Measurements from ENCODE around the gene SLC26A5.
"Not testable (repeated sequence)": the region's sequence is repeated elsewhere in the genome, so short reads cannot be mapped to it uniquely, and the experiment has no call there.

Gene SLC26A5

DNA sequence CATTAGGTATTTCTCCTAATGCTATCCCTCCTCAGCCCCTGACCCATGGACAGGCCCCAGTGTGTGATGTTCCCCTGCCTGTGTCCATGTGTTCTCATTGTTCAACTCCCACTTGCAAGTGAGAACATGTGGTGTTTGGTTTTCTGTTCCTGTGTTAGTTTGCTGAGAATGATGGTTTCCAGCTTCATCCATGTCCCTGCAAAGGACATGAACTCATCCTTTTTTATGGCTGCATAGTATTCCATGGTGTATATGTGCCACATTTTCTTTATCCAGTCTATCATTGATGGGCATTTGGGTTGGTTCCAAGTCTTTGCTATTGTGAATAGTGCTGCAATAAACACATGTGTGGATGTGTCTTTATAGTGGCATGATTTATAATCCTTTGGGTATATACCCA is 46.3 kb downstream of the SLC26A5 start:
- H3K4me2 ChIP-seq (ENCODE audit: insufficient read depth, low read length, poor library complexity, severe bottlenecking); H3K79me1 ChIP-seq (ENCODE audit: low read depth, low read length); H2BK5ac ChIP-seq (ENCODE audit: low read length); H3K36me3 ChIP-seq (replicated peaks in 1 of 2; ENCODE audit: control insufficient read depth in 2 of 2, insufficient read depth in 2 of 2, low read length in 2 of 2); H3K9ac ChIP-seq (ENCODE audit: low read depth, low read length, poor library complexity); H3K27ac ChIP-seq (replicated peaks; ENCODE audit: low read length); H4K8ac ChIP-seq (ENCODE audit: low read depth, low read length); H2BK120ac ChIP-seq (ENCODE audit: low read depth, low read length); H2AK5ac ChIP-seq (ENCODE audit: low read depth, low read length); H3K18ac ChIP-seq (ENCODE audit: low read length); H3K9me3 ChIP-seq (replicated peaks in 1 of 2; ENCODE audit: control insufficient read depth in 2 of 2, insufficient read depth in 1 of 2, low read depth in 1 of 2, low read length in 2 of 2); H2BK12ac ChIP-seq (ENCODE audit: low read length); DNase-seq (ENCODE audit: low spot score); H2AFZ ChIP-seq (ENCODE audit: low read length); H3K4ac ChIP-seq (ENCODE audit: low read length); H3K14ac ChIP-seq (ENCODE audit: low read length); H4K91ac ChIP-seq (ENCODE audit: low read depth, low read length, poor library complexity); H2BK15ac ChIP-seq (ENCODE audit: low read length); H3K27me3 ChIP-seq (ENCODE audit: control insufficient read depth in 3 of 3, insufficient read depth in 3 of 3, low read depth in 1 of 3, low read length in 3 of 3); H3K4me1 ChIP-seq (ENCODE audit: control insufficient read depth in 2 of 2, insufficient read depth in 1 of 2, low read depth in 1 of 2, low read length in 2 of 2); H3K4me3 ChIP-seq (ENCODE audit: low read length in 2 of 2); H3K23ac ChIP-seq (ENCODE audit: low read depth, low read length, poor library complexity): not testable (repeated sequence)

DNA sequence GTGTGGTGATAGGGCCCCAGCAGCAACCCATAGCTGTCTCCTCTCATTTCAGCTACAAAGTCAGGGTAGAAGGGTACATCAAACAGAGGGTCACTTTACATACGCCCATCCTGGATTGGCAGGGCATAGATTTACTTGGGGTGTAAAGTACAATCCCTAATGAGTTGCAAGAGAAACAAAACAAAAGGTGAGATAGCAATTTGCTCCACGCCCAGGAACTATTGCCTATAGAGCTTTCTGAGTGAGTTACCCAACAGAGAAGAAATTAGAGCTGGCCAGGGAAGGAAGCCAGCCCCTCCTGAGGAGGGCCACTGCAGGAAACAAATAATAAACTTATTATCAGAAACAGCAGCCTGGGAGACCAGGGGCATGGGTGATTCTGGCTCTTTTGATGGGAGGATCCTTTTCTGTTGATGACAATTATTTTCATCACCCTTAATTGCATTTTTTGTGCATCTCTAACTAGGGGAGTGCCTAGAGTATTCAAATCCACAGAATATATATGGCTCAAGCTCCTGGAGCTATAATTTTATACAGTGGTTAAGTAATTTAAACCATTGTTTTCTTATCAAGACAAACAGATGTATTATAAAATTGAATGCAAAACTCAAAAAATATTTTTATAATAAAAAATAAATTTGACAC is 47.4 kb downstream of the SLC26A5 start:
- Histone ChIP-seq H2BK15ac (ENCODE audit: low read length) (no peak overlapping the region), H3K36me3 (replicated peaks in 1 of 2; ENCODE audit: control insufficient read depth in 2 of 2, insufficient read depth in 2 of 2, low read length in 2 of 2) (no peaks in the 10 kb centered on the region), H3K4me2 (ENCODE audit: insufficient read depth, low read length, poor library complexity, severe bottlenecking) (no peak overlapping the region), H3K9me3 (replicated peaks in 1 of 2; ENCODE audit: control insufficient read depth in 2 of 2, insufficient read depth in 1 of 2, low read depth in 1 of 2, low read length in 2 of 2) (no peaks in the 10 kb centered on the region), H3K9ac (ENCODE audit: low read depth, low read length, poor library complexity) (no peak overlapping the region), H3K27ac (replicated peaks; ENCODE audit: low read length) (no peak overlapping the region), H4K8ac (ENCODE audit: low read depth, low read length) (no peak overlapping the region), H2AK5ac (ENCODE audit: low read depth, low read length) (no peak overlapping the region), H2BK12ac (ENCODE audit: low read length) (no peak overlapping the region), H3K23ac (ENCODE audit: low read depth, low read length, poor library complexity) (no peak overlapping the region), H3K4ac (ENCODE audit: low read length) (no peak overlapping the region), H3K4me1 (ENCODE audit: control insufficient read depth in 2 of 2, insufficient read depth in 1 of 2, low read depth in 1 of 2, low read length in 2 of 2) (no peaks in the 10 kb centered on the region), H2BK5ac (ENCODE audit: low read length) (no peak overlapping the region), H3K4me3 (ENCODE audit: low read length in 2 of 2) (no peak overlapping the region), H3K79me1 (ENCODE audit: low read depth, low read length) (no peaks in the 10 kb centered on the region), H3K27me3 (ENCODE audit: control insufficient read depth in 3 of 3, insufficient read depth in 3 of 3, low read depth in 1 of 3, low read length in 3 of 3) (no peaks in the 10 kb centered on the region), H2AFZ (ENCODE audit: low read length) (no peak overlapping the region), H3K14ac (ENCODE audit: low read length) (no peak overlapping the region), H2BK120ac (ENCODE audit: low read depth, low read length) (no peak overlapping the region), H4K91ac (ENCODE audit: low read depth, low read length, poor library complexity) (no peak overlapping the region), H3K18ac (ENCODE audit: low read length) (no peak overlapping the region)
- no peak for DNase-seq (ENCODE audit: low spot score)
- no CpG with 5 or more reads among the region's 2 CpGs for WGBS, 2 donors (ENCODE audit: extremely low coverage in 2 of 2, insufficient read length in 2 of 2, insufficient replicate concordance in 1 of 2)

DNA sequence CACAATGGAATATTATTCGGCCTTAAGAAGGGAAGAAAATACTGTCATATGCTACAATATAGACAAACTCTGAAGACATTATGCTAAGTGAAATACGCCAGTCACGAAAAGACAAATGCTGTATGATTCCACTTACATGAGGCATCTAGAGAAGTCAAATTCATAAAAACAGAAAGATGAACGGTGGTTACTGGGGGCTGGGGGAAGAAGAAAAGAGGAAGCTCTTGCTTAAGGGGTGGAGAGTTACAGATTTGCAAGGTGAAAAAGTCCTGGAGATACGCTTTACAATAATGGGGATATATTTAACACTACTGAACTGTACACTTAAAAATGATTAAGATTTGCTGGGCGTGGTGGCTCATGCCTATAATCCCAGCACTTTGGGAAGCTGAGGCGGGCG is 49.5 kb downstream of the SLC26A5 start:
- Histone ChIP-seq H3K27ac (replicated peaks; ENCODE audit: low read length) (no peak overlapping the region), H4K91ac (ENCODE audit: low read depth, low read length, poor library complexity) (no peak overlapping the region), H3K79me1 (ENCODE audit: low read depth, low read length) (no peaks in the 10 kb centered on the region), H3K4me2 (ENCODE audit: insufficient read depth, low read length, poor library complexity, severe bottlenecking) (no peak overlapping the region), H3K4me3 (ENCODE audit: low read length in 2 of 2) (no peak overlapping the region), H3K9me3 (replicated peaks in 1 of 2; ENCODE audit: control insufficient read depth in 2 of 2, insufficient read depth in 1 of 2, low read depth in 1 of 2, low read length in 2 of 2) (no peaks in the 10 kb centered on the region), H2AFZ (ENCODE audit: low read length) (no peak overlapping the region), H3K27me3 (ENCODE audit: control insufficient read depth in 3 of 3, insufficient read depth in 3 of 3, low read depth in 1 of 3, low read length in 3 of 3) (no peaks in the 10 kb centered on the region), H2BK5ac (ENCODE audit: low read length) (no peak overlapping the region), H4K8ac (ENCODE audit: low read depth, low read length) (no peak overlapping the region), H3K14ac (ENCODE audit: low read length) (no peak overlapping the region), H3K36me3 (replicated peaks in 1 of 2; ENCODE audit: control insufficient read depth in 2 of 2, insufficient read depth in 2 of 2, low read length in 2 of 2) (no peaks in the 10 kb centered on the region), H3K4me1 (ENCODE audit: control insufficient read depth in 2 of 2, insufficient read depth in 1 of 2, low read depth in 1 of 2, low read length in 2 of 2) (no peaks in the 10 kb centered on the region), H3K9ac (ENCODE audit: low read depth, low read length, poor library complexity) (no peak overlapping the region), H2BK15ac (ENCODE audit: low read length) (no peak overlapping the region), H3K4ac (ENCODE audit: low read length) (no peak overlapping the region), H2BK12ac (ENCODE audit: low read length) (no peak overlapping the region), H3K23ac (ENCODE audit: low read depth, low read length, poor library complexity) (no peak overlapping the region), H3K18ac (ENCODE audit: low read length) (no peak overlapping the region), H2AK5ac (ENCODE audit: low read depth, low read length) (no peak overlapping the region), H2BK120ac (ENCODE audit: low read depth, low read length) (no peak overlapping the region)
- no CpG with 5 or more reads among the region's 8 CpGs for WGBS, 2 donors (ENCODE audit: extremely low coverage in 2 of 2, insufficient read length in 2 of 2, insufficient replicate concordance in 1 of 2)
- DNase-seq (ENCODE audit: low spot score), result no peak

DNA sequence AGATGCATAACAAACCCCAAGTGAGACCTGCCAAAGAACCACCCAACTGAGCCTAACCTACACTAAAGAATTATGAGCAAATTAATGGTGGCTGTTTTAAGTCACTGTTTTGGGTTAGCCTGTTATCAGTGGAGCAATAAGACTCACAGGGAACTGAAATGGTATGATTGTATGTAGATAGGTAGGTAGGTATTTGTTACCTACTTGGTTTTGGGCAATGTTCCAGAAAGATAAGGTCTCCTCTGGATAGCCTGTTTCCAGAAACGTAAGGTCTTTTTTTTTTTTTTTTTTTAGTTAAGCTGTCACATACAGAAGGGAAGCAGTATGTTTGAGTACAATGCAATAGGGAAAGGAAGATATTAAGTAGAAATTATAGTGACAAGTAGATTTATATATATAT is 50.9 kb downstream of the SLC26A5 start:
- no peak for DNase-seq (ENCODE audit: low spot score)
- H2BK5ac ChIP-seq (ENCODE audit: low read length), result no peak overlapping the region
- no peak overlapping the region for H3K27ac ChIP-seq (replicated peaks; ENCODE audit: low read length)
- H2AK5ac ChIP-seq (ENCODE audit: low read depth, low read length), result no peak overlapping the region
- no CpG with 5 or more reads among the region's 1 CpG for WGBS, 2 donors (ENCODE audit: extremely low coverage in 2 of 2, insufficient read length in 2 of 2, insufficient replicate concordance in 1 of 2)
- H3K14ac ChIP-seq (ENCODE audit: low read length), result no peak overlapping the region
- no peaks in the 10 kb centered on the region for H3K36me3 ChIP-seq (replicated peaks in 1 of 2; ENCODE audit: control insufficient read depth in 2 of 2, insufficient read depth in 2 of 2, low read length in 2 of 2)
- no peak overlapping the region for H3K4ac ChIP-seq (ENCODE audit: low read length)
- H4K8ac ChIP-seq (ENCODE audit: low read depth, low read length), result no peak overlapping the region
- H2BK12ac ChIP-seq (ENCODE audit: low read length), result no peak overlapping the region
- no peak overlapping the region for H2BK120ac ChIP-seq (ENCODE audit: low read depth, low read length)
- no peak overlapping the region for H2AFZ ChIP-seq (ENCODE audit: low read length)
- no peaks in the 10 kb centered on the region for H3K4me1 ChIP-seq (ENCODE audit: control insufficient read depth in 2 of 2, insufficient read depth in 1 of 2, low read depth in 1 of 2, low read length in 2 of 2)
- H2BK15ac ChIP-seq (ENCODE audit: low read length), result no peak overlapping the region
- H3K9ac ChIP-seq (ENCODE audit: low read depth, low read length, poor library complexity), result no peak overlapping the region
- H3K27me3 ChIP-seq (ENCODE audit: control insufficient read depth in 3 of 3, insufficient read depth in 3 of 3, low read depth in 1 of 3, low read length in 3 of 3), result no peaks in the 10 kb centered on the region
- no peaks in the 10 kb centered on the region for H3K9me3 ChIP-seq (replicated peaks in 1 of 2; ENCODE audit: control insufficient read depth in 2 of 2, insufficient read depth in 1 of 2, low read depth in 1 of 2, low read length in 2 of 2)
- H4K91ac ChIP-seq (ENCODE audit: low read depth, low read length, poor library complexity), result no peak overlapping the region
- no peak overlapping the region for H3K4me2 ChIP-seq (ENCODE audit: insufficient read depth, low read length, poor library complexity, severe bottlenecking)
- no peaks in the 10 kb centered on the region for H3K79me1 ChIP-seq (ENCODE audit: low read depth, low read length)
- no peak overlapping the region for H3K4me3 ChIP-seq (ENCODE audit: low read length in 2 of 2)
- H3K18ac ChIP-seq (ENCODE audit: low read length), result no peak overlapping the region
- no peak overlapping the region for H3K23ac ChIP-seq (ENCODE audit: low read depth, low read length, poor library complexity)

Measured in neuronal stem cell (in vitro differentiated cells).